DND-41 (cell line): ENCODE measurements around the gene SFMBT2.
"Not testable (repeated sequence)": the region's sequence is repeated elsewhere in the genome, so short reads cannot be mapped to it uniquely, and the experiment has no call there.

Experiments used
- ATAC-seq: fragments of 200-7000 bp; cut with Tn5 transposase; 3 replicates; pipeline ENCODE4 v1.9.1; 2021; ENCODE audit warnings: low read depth; ENCODE audit not compliant: insufficient read depth
- DNase-seq: peaks from one replicate; pipeline ENCODE4 v3.0.0-alpha.2; 2020
- H2AFZ ChIP-seq: 2 replicates; pipeline ENCODE4 v1.6.0; 2012; ENCODE audit warnings: low read depth, low read length
- H3K27ac ChIP-seq: 2 replicates; pipeline ENCODE4 v1.5.1; 2012; ENCODE audit warnings: low read length, inconsistent platforms
- H3K27me3 ChIP-seq: fragments of 200-600 bp; sonication (generic); 2 replicates; pipeline ENCODE4 v1.6.0; 2012; ENCODE audit warnings: low read length, mild to moderate bottlenecking, inconsistent platforms; ENCODE audit not compliant: insufficient read depth, poor library complexity
- H3K36me3 ChIP-seq: 2 replicates; pipeline ENCODE4 v1.5.1; 2012; ENCODE audit warnings: low read length, inconsistent platforms; ENCODE audit not compliant: insufficient read depth
- H3K4me1 ChIP-seq: 2 replicates; pipeline ENCODE4 v1.5.1; 2012; ENCODE audit warnings: mild to moderate bottlenecking, low read length; ENCODE audit not compliant: insufficient read depth
- H3K4me2 ChIP-seq: 2 replicates; pipeline ENCODE4 v1.6.0; 2012; ENCODE audit warnings: mild to moderate bottlenecking, moderate library complexity, low read length, inconsistent platforms; ENCODE audit not compliant: insufficient read depth
- H3K4me3 ChIP-seq, 2 experiments: fragments of 200-600 bp in 1 of 2; shearing (Covaris generic) in 1 of 2; 2 replicates each; pipeline ENCODE4 v1.5.1; 2012 to 2016; ENCODE audit warnings: inconsistent platforms in 2 of 2, low read length in 2 of 2, mild to moderate bottlenecking in 2 of 2, low read depth in 1 of 2, moderate library complexity in 1 of 2
- H3K79me2 ChIP-seq: 2 replicates; pipeline ENCODE4 v1.6.0; 2012; ENCODE audit warnings: low read length, inconsistent platforms; ENCODE audit not compliant: insufficient read depth
- H3K9ac ChIP-seq: 2 replicates; pipeline ENCODE4 v1.6.0; 2012; ENCODE audit warnings: low read depth, mild to moderate bottlenecking, inconsistent platforms, low read length, moderate library complexity
- H3K9me3 ChIP-seq: 2 replicates; pipeline ENCODE4 v1.5.1; 2012; ENCODE audit warnings: low read length, moderate library complexity, mild to moderate bottlenecking, inconsistent platforms; ENCODE audit not compliant: insufficient read depth, severe bottlenecking
- H4K20me1 ChIP-seq: 2 replicates; pipeline ENCODE4 v1.6.0; 2012; ENCODE audit warnings: low read length; ENCODE audit not compliant: insufficient read depth
- CTCF ChIP-seq: IDR thresholded peaks from 2 replicates; pipeline ENCODE4 v1.5.1; 2012; ENCODE audit warnings: borderline replicate concordance, low read length, moderate library complexity, mild to moderate bottlenecking; ENCODE audit not compliant: poor library complexity, severe bottlenecking; ENCODE audit errors: extremely low read depth
- EZH2 ChIP-seq: IDR thresholded peaks from 3 replicates; pipeline ENCODE4 v1.6.1; 2012; ENCODE audit warnings: borderline replicate concordance, low read depth, mild to moderate bottlenecking, moderate library complexity, low read length, inconsistent platforms; ENCODE audit not compliant: severe bottlenecking

SFMBT2 gene

GRCh38 chr10:7230036-7230435, 180.8 kb downstream of the SFMBT2 start:
- Histone ChIP-seq H3K4me2 (no peak overlapping the region), H3K27me3 (no peaks in the 10 kb centered on the region), H4K20me1 (0 out of 2 replicates have a peak, but pooled peaks cover 15% of the 10 kb centered on the region), H3K4me3 (no peak overlapping the region), H3K4me1 (no peaks in the 10 kb centered on the region), H3K36me3 (peaks cover 95% of the 10 kb centered on the region), H3K79me2 (peaks cover 32% of the 10 kb centered on the region), H3K27ac (no peak overlapping the region), H2AFZ (no peak overlapping the region), H3K9ac (no peak overlapping the region), H3K9me3 (peaks cover 13% of the 10 kb centered on the region)
- DNase-seq (no peak), ATAC-seq (no peak)
- TF ChIP-seq EZH2 (no peak), CTCF (no peak)

- ATAC-seq (no peak), DNase-seq (no peak)
These were observed 185.7 kb downstream of the SFMBT2 start for GRCh38 chr10:7225133-7225532.

GRCh38 chr10:7218968-7219367, 191.9 kb downstream of the SFMBT2 start:
- DNase-seq = no peak

More at GRCh38 chr10:7225133-7225532, 185.7 kb downstream of the SFMBT2 start:
- Histone ChIP-seq H3K4me2 (no peak overlapping the region), H3K27ac (no peak overlapping the region), H3K9me3 (peaks cover 26% of the 10 kb centered on the region), H3K79me2 (peaks cover 16% of the 10 kb centered on the region), H3K4me1 (no peaks in the 10 kb centered on the region), H3K27me3 (no peaks in the 10 kb centered on the region), H3K4me3 (no peak overlapping the region), H3K36me3 (peaks cover 92% of the 10 kb centered on the region), H4K20me1 (0 out of 2 replicates have a peak, but pooled peaks cover 2% of the 10 kb centered on the region), H3K9ac (no peak overlapping the region), H2AFZ (no peak overlapping the region)
- TF ChIP-seq CTCF (no peak), EZH2 (no peak)

GRCh38 chr10:7212696-7213095, 198.1 kb downstream of the SFMBT2 start:
- H3K9ac ChIP-seq, H3K9me3 ChIP-seq, H3K27ac ChIP-seq, H3K4me3 ChIP-seq, H3K27me3 ChIP-seq, H3K4me2 ChIP-seq, H3K79me2 ChIP-seq, H3K4me1 ChIP-seq, ATAC-seq, DNase-seq, H2AFZ ChIP-seq: not testable (repeated sequence)
- peaks cover 11% of the 10 kb centered on the region; the same call in 1 of the 2 replicates for H4K20me1 ChIP-seq
- peaks cover 89% of the 10 kb centered on the region for H3K36me3 ChIP-seq

More at GRCh38 chr10:7218968-7219367, 191.9 kb downstream of the SFMBT2 start:
- H2AFZ ChIP-seq = no peak overlapping the region
- no peaks in the 10 kb centered on the region; the same call in 1 of the 2 replicates for H3K79me2 ChIP-seq
- no peak overlapping the region for H3K27ac ChIP-seq
- H3K9ac ChIP-seq = no peak overlapping the region
- H3K4me2 ChIP-seq = no peak overlapping the region
- H3K36me3 ChIP-seq = peaks cover 93% of the 10 kb centered on the region
- no peak for ATAC-seq
- H3K4me1 ChIP-seq = no peaks in the 10 kb centered on the region
- peaks cover 5% of the 10 kb centered on the region for H3K9me3 ChIP-seq
- H3K27me3 ChIP-seq = no peaks in the 10 kb centered on the region
- H3K4me3 ChIP-seq = no peak overlapping the region
- no peaks in the 10 kb centered on the region for H4K20me1 ChIP-seq
- TF ChIP-seq EZH2 = no peak
